ENCODE measurements around the gene PCDHA1. TPM values are rescaled to one million over a fixed set of nuclear protein-coding genes. Genes with fewer than 3 reads are reported as not detected.

Gene PCDHA1
- polyA plus RNA-seq, 1 donor from 2014 or later: 10.1 TPM

DNA sequence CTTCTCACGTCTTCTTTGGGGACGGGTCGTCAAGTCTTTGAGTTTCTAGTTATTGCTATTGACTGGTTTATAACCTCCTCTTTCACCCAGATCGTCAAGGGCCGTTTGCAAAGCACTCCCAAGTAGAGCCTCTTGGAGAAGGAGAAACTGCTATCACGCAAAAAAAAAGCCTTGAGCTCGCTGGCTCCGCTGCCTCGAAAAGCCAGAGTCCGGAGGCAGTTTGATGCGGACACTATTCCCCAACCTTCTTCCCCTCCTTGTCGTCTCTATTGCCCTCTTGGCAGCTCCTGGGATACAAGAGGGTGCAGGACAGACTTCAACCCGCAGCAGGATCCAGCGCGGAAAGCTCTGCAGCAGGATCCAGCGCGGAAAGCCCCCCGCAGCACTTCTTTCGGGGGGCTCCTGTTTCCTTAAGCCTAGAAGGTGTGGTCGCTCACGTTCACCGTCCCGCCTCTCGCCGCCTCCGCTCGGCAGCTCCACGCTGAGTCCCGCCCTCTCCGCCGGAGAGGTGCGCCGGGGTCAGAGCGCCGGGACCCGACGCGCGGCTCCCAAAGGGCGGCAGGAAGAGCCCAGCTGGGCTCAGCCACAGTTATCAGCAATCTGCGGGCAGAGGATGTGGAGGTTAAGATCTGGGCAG is 140.0 kb downstream of the PCDHA1 start, which contains the start of gene PCDHAC1:
TSS of gene PCDHAC1 (plus strand) at position 494 of the 637 bp plus-strand sequence. CDS start 594 bp downstream, outside the sequence.

DNA sequence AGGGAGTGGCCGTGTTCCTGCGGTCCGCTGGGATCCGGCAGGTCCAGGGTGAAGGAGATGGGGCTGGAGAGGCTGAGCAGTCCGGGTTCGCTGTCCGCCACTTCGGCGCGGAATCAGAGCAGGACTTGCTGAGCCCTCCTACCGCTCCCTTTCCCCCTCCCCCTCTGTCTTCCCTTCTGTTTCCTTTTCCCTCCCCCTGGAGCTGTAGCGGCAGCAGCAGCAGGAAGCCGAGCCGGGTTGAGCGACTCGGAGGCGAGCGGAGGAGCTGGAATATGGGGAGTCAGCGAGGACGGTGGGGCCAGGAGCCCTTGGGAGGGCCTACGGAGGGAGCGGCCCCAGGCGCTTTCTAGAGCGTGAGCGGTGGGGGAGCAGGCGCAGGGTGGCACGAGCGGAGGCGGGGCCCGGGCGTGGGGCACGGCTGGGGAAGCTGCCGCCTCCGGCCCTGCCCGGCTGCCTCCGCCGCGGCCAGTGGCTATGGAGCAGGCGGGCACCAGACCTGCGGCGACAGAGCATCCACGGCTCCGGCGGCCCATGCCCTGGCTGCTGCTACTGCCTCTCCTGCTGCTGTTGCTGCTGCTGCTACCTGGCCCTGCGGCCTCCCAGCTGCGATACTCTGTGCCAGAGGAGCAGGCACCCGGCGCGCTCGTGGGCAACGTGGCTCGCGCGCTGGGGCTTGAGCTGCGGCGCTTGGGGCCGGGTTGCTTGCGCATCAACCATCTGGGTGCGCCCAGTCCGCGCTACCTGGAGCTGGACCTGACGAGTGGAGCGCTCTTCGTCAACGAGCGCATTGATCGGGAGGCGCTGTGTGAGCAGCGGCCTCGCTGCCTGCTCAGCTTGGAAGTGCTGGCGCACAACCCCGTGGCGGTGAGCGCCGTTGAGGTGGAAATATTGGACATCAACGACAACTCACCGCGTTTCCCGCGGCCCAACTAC is 180.6 kb downstream of the PCDHA1 start, which contains the start of gene PCDHAC2:
TSS of gene PCDHAC2 (plus strand) at position 184 of the 933 bp plus-strand sequence. CDS start at position 475, 291 bp downstream.

DNA sequence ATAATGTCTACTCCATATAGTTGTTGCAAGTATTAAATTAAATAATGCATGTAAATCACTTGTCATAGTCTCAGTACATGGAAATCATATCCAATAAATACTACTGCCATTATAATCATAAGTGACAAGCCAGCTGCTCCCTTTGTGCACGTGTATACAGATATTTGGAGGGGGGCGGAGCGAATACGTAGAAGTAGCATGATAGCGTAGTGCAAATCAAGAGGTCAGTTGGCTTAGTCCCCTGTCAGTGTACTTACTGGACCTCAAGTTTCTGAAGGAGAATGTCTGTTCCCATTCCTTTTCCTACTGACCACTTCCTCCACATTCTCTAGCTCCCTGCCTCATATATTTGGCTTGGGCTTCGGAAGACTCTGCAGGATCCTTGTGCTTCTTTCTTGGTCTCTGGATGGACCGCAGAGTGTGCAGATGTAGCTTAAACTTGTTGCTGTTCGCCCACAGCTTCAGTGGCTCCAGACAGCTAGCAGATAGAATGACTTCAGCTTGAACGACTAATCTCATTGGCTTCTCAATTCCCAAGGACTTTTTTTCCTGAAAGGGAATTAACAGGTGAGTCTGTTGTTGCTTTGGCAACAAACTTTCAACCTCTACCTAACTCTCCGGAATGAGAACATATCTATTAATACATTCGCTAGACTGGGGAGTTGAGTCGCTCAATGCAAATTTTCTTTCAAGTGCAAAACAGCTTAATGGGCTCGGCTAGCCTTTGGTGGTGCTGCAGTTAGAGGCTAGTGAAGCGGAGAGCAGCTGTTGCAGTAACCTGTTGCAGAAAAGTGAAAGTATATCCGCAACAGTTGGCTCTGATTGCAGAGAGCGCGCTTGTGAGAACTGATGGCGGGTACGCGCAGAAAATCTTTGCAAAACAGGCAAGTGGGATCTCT is 264.9 kb downstream of the PCDHA1 start, which contains the start of gene PCDHB1:
TSS of gene PCDHB1 (plus strand) at position 753 of the 899 bp plus-strand sequence. CDS start at position 850, 97 bp downstream.

Other genes with a start within 250 kb of the PCDHA1 start
- 5.5 and 7.7 TPM in 2 replicates for gene EIF4EBP3, start 238.5 kb upstream of the PCDHA1 start, polyA plus RNA-seq
- gene SRA1, start 228.7 kb upstream of the PCDHA1 start, polyA plus RNA-seq: 50.0 and 58.4 TPM in 2 replicates
- 15.8 and 19.0 TPM in 2 replicates for gene APBB3, start 221.5 kb upstream of the PCDHA1 start, polyA plus RNA-seq
- gene SLC35A4, start 221.3 kb upstream of the PCDHA1 start, polyA plus RNA-seq: 8.9 and 9.9 TPM in 2 replicates
- gene CD14, start 153.0 kb upstream of the PCDHA1 start, polyA plus RNA-seq: 3.2 and 5.5 TPM in 2 replicates
- 0.35 TPM in 1 of 2 replicates, not detected in the other for gene TMCO6, start 146.7 kb upstream of the PCDHA1 start, polyA plus RNA-seq
- 580 and 589 TPM in 2 replicates for gene NDUFA2, start 138.5 kb upstream of the PCDHA1 start, polyA plus RNA-seq
- 95.1 and 132 TPM in 2 replicates for gene IK, start 138.3 kb upstream of the PCDHA1 start, polyA plus RNA-seq
- gene WDR55, start 121.2 kb upstream of the PCDHA1 start, polyA plus RNA-seq: 5.1 and 5.7 TPM in 2 replicates
- gene DND1, start 112.6 kb upstream of the PCDHA1 start, polyA plus RNA-seq: not detected in 2 replicates
- gene HARS1, start 94.8 kb upstream of the PCDHA1 start, polyA plus RNA-seq: 68.3 and 76.9 TPM in 2 replicates
- gene HARS2, start 94.7 kb upstream of the PCDHA1 start, polyA plus RNA-seq: 9.2 and 12.1 TPM in 2 replicates
- 44.8 and 45.9 TPM in 2 replicates for gene ZMAT2, start 85.7 kb upstream of the PCDHA1 start, polyA plus RNA-seq
- gene PCDHA2, start 8.7 kb downstream of the PCDHA1 start, polyA plus RNA-seq: not detected in 2 replicates
- gene PCDHA3, start 14.9 kb downstream of the PCDHA1 start, polyA plus RNA-seq: 3.8 TPM in 1 of 2 replicates, not detected in the other
- 0.62 and 10.7 TPM in 2 replicates for gene PCDHA4, start 20.9 kb downstream of the PCDHA1 start, polyA plus RNA-seq
- 1.5 and 6.3 TPM in 2 replicates for gene PCDHA5, start 35.5 kb downstream of the PCDHA1 start, polyA plus RNA-seq
- gene PCDHA6, start 41.8 kb downstream of the PCDHA1 start, polyA plus RNA-seq: 4.0 and 5.4 TPM in 2 replicates
- 0.39 and 0.71 TPM in 2 replicates for gene PCDHA7, start 48.1 kb downstream of the PCDHA1 start, polyA plus RNA-seq
- gene PCDHA8, start 55.0 kb downstream of the PCDHA1 start, polyA plus RNA-seq: 1.4 TPM in 1 of 2 replicates, not detected in the other
- gene PCDHA9, start 62.2 kb downstream of the PCDHA1 start, polyA plus RNA-seq: 0.07 and 0.16 TPM in 2 replicates
- 13.4 and 23.1 TPM in 2 replicates for gene PCDHA10, start 69.8 kb downstream of the PCDHA1 start, polyA plus RNA-seq
- gene PCDHA11, start 82.8 kb downstream of the PCDHA1 start, polyA plus RNA-seq: 2.2 and 2.8 TPM in 2 replicates
- gene PCDHA12, start 89.2 kb downstream of the PCDHA1 start, polyA plus RNA-seq: 1.1 and 1.2 TPM in 2 replicates
- gene PCDHA13, start 96.0 kb downstream of the PCDHA1 start, polyA plus RNA-seq: 12.7 and 31.9 TPM in 2 replicates
- gene PCDHAC1, start 140.2 kb downstream of the PCDHA1 start, polyA plus RNA-seq: 11.6 and 30.0 TPM in 2 replicates
- gene PCDHAC2, start 180.3 kb downstream of the PCDHA1 start, polyA plus RNA-seq: 22.6 and 36.9 TPM in 2 replicates

All from Purkinje cell (primary cell).